BE2C (cell line): ENCODE data around the gene CPPED1. TPM values are rescaled to one million over a fixed set of nuclear protein-coding genes. Genes with fewer than 3 reads are reported as not detected.

ENCODE experiments used
- DNase-seq: peaks from one replicate; pipeline ENCODE4 v3.0.0-alpha.2; 2020
- H3K27me3 ChIP-seq: fragments of 250-450 bp; sonication (Bioruptor Pico); 2 replicates; pipeline ENCODE4 v1.5.1; 2020; ENCODE audit warnings: mild to moderate bottlenecking
- H3K36me3 ChIP-seq: fragments of 250-450 bp; sonication (Bioruptor Pico); 2 replicates; pipeline ENCODE4 v1.5.1; 2020; ENCODE audit warnings: mild to moderate bottlenecking
- H3K4me1 ChIP-seq: fragments of 250-450 bp; sonication (Bioruptor Pico); 2 replicates; pipeline ENCODE4 v1.5.1; 2020
- H3K4me3 ChIP-seq: 2 replicates; pipeline ENCODE4 v1.5.1; 2011; ENCODE audit warnings: low read depth, low read length
- H3K9me3 ChIP-seq: fragments of 250-450 bp; sonication (Bioruptor Pico); 2 replicates; pipeline ENCODE4 v1.5.1; 2020
- polyA plus RNA-seq: library from polyadenylated mRNA; unstranded; fragments of >200 nt; gene quantifications from one replicate; pipeline ENCODE4 v1.2.1, GENCODE V29; 2012; ENCODE audit warnings: low read depth, missing spikeins; ENCODE audit not compliant: insufficient read length, insufficient read depth
- TF ChIP-seq, protein P1 (sequence below): IDR thresholded peaks from 2 replicates; pipeline ENCODE4 v1.5.1; 2012; ENCODE audit warnings: mild to moderate bottlenecking, low read depth, low read length

CPPED1 gene, protein sequence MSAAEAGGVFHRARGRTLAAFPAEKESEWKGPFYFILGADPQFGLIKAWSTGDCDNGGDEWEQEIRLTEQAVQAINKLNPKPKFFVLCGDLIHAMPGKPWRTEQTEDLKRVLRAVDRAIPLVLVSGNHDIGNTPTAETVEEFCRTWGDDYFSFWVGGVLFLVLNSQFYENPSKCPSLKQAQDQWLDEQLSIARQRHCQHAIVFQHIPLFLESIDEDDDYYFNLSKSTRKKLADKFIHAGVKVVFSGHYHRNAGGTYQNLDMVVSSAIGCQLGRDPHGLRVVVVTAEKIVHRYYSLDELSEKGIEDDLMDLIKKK
- 23.1 TPM for polyA plus RNA-seq

DNA sequence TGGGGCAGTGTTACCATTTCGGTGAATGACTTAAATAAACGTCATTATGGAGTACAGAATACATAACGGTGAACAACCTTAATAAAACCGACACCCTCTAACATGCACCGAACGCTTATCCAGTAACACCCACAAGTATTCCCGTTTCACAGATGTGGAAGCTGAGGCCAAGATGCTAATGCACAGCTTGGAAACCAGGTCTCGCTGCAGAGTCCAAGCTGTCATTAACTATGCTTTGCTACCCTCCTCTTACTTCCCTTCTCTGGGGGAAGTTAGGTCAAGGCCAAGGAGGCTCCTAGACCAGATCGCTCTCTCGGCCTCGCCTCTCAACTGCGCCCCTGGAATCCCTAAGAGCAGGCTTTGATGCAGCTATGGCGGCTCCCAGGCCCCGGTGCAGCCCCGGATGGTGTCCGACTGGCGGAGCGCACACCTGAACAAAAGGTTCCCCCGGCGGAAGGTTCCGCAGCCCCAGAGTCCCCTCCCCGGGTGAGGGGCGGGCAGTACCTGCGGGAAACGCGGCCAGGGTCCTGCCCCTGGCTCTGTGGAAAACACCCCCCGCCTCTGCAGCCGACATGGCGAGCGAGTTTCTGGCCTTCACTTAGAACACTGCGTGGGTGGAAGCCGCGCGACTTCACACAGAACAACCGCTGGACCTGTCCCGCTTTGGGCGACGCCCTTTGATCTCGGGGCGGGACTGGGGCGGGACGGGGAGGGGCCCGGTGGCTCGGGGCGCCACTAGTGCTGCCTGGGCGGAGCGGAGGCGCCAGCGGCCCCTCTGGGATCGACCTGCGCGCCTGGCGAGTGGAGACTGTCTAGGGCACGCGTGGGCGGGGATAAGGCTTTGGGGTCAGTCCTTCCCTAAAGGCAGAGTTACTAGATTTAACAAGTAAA lies at the start of gene CPPED1:
CPPED1 (minus strand) TSS at position 685 of the 891 bp plus-strand sequence; CDS start at position 574, 111 bp downstream.
- Histone ChIP-seq H3K27me3 (no peaks in the 10 kb centered on the region), H3K4me3 (peak within 1 kb of the TSS; percentile 79), H3K9me3 (no peaks in the 10 kb centered on the region), H3K4me1 (no peaks in the 10 kb centered on the region), H3K36me3 (no peaks in the 10 kb centered on the region)
- TF ChIP-seq, protein P1, sequence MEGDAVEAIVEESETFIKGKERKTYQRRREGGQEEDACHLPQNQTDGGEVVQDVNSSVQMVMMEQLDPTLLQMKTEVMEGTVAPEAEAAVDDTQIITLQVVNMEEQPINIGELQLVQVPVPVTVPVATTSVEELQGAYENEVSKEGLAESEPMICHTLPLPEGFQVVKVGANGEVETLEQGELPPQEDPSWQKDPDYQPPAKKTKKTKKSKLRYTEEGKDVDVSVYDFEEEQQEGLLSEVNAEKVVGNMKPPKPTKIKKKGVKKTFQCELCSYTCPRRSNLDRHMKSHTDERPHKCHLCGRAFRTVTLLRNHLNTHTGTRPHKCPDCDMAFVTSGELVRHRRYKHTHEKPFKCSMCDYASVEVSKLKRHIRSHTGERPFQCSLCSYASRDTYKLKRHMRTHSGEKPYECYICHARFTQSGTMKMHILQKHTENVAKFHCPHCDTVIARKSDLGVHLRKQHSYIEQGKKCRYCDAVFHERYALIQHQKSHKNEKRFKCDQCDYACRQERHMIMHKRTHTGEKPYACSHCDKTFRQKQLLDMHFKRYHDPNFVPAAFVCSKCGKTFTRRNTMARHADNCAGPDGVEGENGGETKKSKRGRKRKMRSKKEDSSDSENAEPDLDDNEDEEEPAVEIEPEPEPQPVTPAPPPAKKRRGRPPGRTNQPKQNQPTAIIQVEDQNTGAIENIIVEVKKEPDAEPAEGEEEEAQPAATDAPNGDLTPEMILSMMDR = no peak
- DNase-seq = peak; percentile 94

DNA sequence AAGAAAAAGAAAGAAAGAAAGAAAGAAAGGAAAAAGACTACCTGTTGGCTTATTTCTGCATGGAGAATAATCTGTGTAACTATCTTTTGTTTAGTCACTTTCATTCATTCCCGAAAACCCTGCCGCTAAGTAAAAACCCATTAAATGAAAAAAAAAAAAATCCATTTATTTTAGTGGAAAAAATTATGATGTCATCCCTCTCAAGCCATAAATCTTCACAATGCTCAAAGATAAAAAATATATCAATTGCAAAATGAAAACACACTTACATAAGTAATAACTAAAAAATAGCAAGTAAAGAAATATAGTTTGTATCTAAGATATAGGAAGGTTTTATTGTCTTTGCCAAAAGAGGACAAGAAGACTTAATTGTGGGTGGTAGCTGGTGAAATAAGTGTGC lies 46.5 kb upstream of the CPPED1 start:
- H3K4me1 ChIP-seq = no peaks in the 10 kb centered on the region
- TF ChIP-seq, protein P1 = no peak
- no peak overlapping the region for H3K4me3 ChIP-seq
- no peaks in the 10 kb centered on the region for H3K36me3 ChIP-seq
- H3K27me3 ChIP-seq = no peaks in the 10 kb centered on the region
- DNase-seq = no peak
- H3K9me3 ChIP-seq = no peaks in the 10 kb centered on the region

DNA sequence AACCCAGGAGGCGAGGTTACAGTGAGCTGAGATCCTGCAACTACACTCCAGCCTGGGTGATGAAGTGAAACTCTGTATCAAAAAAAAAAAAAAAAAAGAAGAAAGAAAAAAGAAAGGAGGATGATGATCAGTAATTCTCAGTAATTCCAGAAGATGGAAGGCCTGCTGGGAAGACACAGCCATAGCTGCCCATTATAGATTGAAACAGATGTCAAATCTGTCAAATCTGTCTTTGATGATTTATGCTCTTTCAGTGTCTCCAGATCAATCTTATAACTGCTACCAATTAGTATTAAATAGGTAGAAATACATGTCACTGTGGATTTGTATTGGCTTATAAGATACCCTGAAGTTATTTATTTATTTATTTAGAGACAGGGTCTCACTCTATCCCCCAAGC lies 42.9 kb upstream of the CPPED1 start:
- Histone ChIP-seq H3K4me1 (no peaks in the 10 kb centered on the region), H3K4me3 (no peak overlapping the region), H3K36me3 (no peaks in the 10 kb centered on the region), H3K9me3 (no peaks in the 10 kb centered on the region), H3K27me3 (no peaks in the 10 kb centered on the region)
- DNase-seq = no peak
- TF ChIP-seq, protein P1 = no peak

DNA sequence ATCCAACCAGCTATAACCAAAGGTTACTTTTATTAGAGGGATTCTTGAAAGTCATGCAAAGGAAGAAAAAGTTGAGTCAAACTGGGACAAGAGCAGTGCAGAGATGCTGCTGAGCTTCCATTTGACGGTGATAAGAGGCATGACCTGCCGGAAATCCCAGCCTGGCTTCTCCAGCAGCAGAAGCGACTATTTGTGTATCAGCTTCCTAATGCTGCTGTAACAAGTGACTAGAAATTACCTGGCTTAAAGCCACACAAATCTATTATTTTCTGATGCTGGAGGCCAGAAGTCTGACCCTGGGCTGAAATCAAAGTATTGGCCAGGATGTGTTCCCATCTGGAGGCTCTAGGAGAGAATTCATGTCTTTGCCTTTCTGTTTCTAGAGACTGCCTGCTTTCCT lies 41.6 kb upstream of the CPPED1 start:
- Histone ChIP-seq H3K9me3 (no peaks in the 10 kb centered on the region), H3K27me3 (no peaks in the 10 kb centered on the region), H3K36me3 (no peaks in the 10 kb centered on the region), H3K4me1 (no peaks in the 10 kb centered on the region), H3K4me3 (no peak overlapping the region)
- DNase-seq = no peak
- TF ChIP-seq, protein P1 = no peak

DNA sequence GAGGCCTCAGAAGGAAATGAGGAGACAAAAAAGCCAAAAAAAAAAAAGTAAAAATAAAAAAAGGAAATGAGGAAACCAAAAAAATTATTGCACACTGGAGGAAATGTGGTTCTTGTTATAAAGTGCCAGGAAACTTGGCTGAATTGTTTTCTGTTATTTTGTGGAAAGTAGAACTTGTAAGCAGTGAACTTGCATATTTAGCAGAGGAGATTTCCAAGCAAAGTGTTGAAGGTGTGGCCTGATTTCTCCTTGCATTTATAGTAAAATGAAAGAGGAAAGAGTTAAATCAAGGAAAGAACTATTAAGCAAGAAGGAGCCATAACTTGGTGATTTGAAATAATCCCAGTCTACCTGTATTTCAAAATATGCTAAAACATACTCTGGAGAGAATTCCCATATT lies 34.1 kb upstream of the CPPED1 start:
- no peak overlapping the region for H3K4me3 ChIP-seq
- DNase-seq = no peak
- H3K4me1 ChIP-seq = no peaks in the 10 kb centered on the region
- H3K36me3 ChIP-seq = no peaks in the 10 kb centered on the region
- TF ChIP-seq, protein P1 = no peak
- H3K9me3 ChIP-seq = no peaks in the 10 kb centered on the region
- H3K27me3 ChIP-seq = no peaks in the 10 kb centered on the region
